Breast epithelium (tissue), 3 donors: ENCODE data around the gene LPP.

ENCODE experiments used
- CTCF ChIP-seq, 3 donors: fragments of 450-650 bp; IDR thresholded peaks; one replicate each; pipeline ENCODE4 v1.5.1; 2016 to 2017; ENCODE audit warnings: antibody characterized with exemption in 3 of 3, mild to moderate bottlenecking in 3 of 3, moderate library complexity in 3 of 3
- POLR2A ChIP-seq: fragments of 450-650 bp; IDR thresholded peaks from one replicate; pipeline ENCODE4 v1.6.1; 2016; ENCODE audit warnings: antibody characterized with exemption, mild to moderate bottlenecking, moderate library complexity
- POLR2AphosphoS5 ChIP-seq, 3 donors: sonication (generic); formaldehyde crosslinking; IDR thresholded peaks; one replicate each; pipeline ENCODE4 v1.6.1; 2017; ENCODE audit warnings: antibody characterized with exemption in 3 of 3

- TF ChIP-seq CTCF (IDR thresholded peaks at IDR 0.05) (no peak), POLR2A (no peak), POLR2AphosphoS5 (IDR thresholded peaks at IDR 0.05) (no peak)
Observed at GRCh38 chr3:188826574-188826973, 672.6 kb downstream of the LPP start.
